Thyroid gland (tissue), 4 donors: ENCODE measurements around the gene IL18RAP.

Source experiments
- POLR2A ChIP-seq, 2 donors: fragments of 450-650 bp; IDR thresholded peaks; one replicate each; pipeline ENCODE4 v1.6.1; 2017; ENCODE audit warnings: antibody characterized with exemption in 2 of 2, mild to moderate bottlenecking in 2 of 2, moderate library complexity in 1 of 2
- TF ChIP-seq, protein P1 (sequence below), 6 experiments: fragments of 200-600 bp in 3 of 6; fragments of 450-650 bp in 3 of 6; sonication (generic) in 3 of 6; IDR thresholded peaks; one replicate each; pipeline ENCODE4 v1.5.1; 2016 to 2019; ENCODE audit warnings: antibody characterized with exemption in 6 of 6, mild to moderate bottlenecking in 2 of 6, inconsistent platforms in 1 of 6, moderate library complexity in 1 of 6

- TF ChIP-seq, protein P1, sequence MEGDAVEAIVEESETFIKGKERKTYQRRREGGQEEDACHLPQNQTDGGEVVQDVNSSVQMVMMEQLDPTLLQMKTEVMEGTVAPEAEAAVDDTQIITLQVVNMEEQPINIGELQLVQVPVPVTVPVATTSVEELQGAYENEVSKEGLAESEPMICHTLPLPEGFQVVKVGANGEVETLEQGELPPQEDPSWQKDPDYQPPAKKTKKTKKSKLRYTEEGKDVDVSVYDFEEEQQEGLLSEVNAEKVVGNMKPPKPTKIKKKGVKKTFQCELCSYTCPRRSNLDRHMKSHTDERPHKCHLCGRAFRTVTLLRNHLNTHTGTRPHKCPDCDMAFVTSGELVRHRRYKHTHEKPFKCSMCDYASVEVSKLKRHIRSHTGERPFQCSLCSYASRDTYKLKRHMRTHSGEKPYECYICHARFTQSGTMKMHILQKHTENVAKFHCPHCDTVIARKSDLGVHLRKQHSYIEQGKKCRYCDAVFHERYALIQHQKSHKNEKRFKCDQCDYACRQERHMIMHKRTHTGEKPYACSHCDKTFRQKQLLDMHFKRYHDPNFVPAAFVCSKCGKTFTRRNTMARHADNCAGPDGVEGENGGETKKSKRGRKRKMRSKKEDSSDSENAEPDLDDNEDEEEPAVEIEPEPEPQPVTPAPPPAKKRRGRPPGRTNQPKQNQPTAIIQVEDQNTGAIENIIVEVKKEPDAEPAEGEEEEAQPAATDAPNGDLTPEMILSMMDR (IDR thresholded peaks at IDR 0.05), result no peak
- no peak for TF ChIP-seq POLR2A (IDR thresholded peaks at IDR 0.05)
These were observed 30.5 kb downstream of the IL18RAP start for GRCh38 chr2:102453501-102453900.
